Measurements from ENCODE around the gene TNFRSF8.

The TNFRSF8 gene

GRCh38 chr1:12059226-12059625, 3.9 kb upstream of the TNFRSF8 start:
- in situ Hi-C loops (cut with HindIII; ENCODE audit: low pct_unique_long_range_greater_than_20kb, low sequenced_read_pairs): no loop called here
- DNase-seq (ENCODE audit: low read depth in 1 of 2, low spot score in 1 of 2): no peak
- no peak for TF ChIP-seq JUND (IDR thresholded peaks at IDR 0.05; ENCODE audit: low read depth)

DNA sequence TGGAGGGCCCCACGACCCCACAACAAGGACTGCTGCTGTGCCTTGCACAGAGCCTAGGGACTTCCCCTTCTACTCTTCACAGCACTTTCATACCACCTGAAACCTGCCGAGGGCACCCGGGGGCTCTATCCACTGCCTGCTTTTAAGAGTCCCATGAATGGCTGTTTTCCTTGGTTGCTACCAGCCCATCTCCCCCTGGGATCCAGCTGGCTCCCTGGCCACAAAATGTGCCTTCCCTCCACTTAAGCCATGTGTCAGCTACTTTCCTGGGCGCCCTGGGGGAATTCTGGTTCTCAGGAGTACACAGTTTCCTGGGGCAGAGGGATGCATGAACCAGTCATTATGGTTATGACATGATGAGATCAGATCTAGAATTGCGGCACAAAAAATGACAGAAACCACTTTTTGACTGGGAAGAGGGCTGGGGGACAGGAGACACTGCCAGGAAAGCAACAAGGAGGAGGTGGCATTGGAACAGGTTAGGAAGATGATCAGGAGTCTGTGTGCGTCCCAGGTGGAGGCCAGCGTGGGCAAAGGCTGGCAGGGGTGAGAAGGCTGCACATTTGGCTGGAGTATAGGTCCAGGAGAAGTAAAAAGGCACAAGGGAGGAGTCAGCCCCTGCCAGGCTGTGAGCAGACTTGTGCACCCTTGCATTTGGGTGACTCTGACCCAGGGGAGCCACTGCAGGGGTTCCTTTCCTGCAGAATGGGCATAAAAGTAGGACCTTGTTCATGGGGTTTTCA, 3.2 kb upstream of the TNFRSF8 start:
- DNase-seq (ENCODE audit: low read depth in 1 of 2, low spot score in 1 of 2): no peak
- in situ Hi-C loops (cut with HindIII; ENCODE audit: low pct_unique_long_range_greater_than_20kb, low sequenced_read_pairs): no loop called here
- no peak for TF ChIP-seq JUND (IDR thresholded peaks at IDR 0.05; ENCODE audit: low read depth)

DNA sequence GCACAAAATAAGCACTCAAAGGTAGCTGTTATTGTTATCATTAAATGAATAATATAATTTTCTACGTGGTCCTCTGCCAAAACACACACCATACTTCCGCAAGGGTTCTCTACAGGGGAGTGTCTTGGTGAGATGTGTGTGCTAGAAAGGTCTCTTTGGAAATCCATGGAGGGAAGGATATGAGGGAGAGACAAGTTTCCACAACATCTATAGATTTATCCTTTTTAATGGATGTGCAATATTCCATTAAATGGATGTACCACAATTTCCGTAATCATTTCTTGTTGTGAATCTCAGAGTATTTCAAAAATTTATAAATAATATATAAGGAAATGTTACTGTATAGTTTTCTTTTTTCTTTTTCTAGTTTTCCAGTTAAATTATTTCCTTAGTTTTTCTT, 2.6 kb upstream of the TNFRSF8 start:
- DNase-seq (ENCODE audit: low read depth in 1 of 2, low spot score in 1 of 2): no peak
- in situ Hi-C loops (cut with HindIII; ENCODE audit: low pct_unique_long_range_greater_than_20kb, low sequenced_read_pairs): no loop called here
- no peak for TF ChIP-seq JUND (IDR thresholded peaks at IDR 0.05; ENCODE audit: low read depth)

DNA sequence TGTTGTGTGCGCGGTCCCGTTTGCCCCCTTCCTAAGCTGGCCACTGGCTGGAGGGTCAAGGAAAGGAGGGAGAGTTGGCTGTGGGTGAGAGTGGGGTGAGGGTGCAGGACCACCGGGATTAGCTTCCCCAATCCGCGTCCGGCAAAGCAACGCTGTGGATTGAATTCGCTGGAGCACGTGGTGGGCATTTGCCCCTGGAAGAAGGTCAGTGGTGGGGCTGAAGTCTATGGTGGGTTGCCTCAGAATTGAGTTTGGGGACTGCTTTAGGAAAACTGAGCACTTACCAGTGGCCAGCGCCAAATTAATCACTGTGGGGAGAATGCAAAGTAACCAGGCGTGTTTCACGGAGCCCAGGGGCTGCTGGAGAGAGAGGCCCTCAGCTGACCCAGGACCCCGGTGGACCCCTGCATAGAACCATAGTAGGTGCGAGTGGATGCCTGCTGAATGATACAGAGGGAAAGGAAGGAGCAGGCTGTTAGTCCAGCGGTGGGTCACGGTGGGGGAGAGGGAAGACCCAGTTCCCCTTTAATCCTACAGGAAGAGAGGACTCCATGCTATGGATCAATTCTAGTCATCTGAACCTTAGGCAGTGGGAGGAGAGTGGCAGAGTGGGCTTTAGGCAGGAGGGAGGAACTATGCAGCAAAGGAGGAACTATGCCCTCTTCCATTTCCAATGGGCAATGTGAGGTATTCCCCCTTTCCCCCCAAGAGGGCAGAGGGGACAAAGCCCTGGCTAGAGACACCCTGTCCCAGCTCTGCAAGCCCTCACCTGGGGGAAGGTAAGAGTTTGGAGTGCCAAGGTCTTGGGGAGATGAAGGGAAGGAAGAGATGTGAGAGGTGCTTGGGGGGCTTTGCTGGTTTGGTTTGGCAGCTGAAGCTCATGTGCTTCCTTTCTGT, 1.2 kb downstream of the TNFRSF8 start:
- no peak for DNase-seq (ENCODE audit: low read depth in 1 of 2, low spot score in 1 of 2)
- in situ Hi-C loops (cut with HindIII; ENCODE audit: low pct_unique_long_range_greater_than_20kb, low sequenced_read_pairs): no loop called here
- TF ChIP-seq JUND (IDR thresholded peaks at IDR 0.05; ENCODE audit: low read depth): no peak

DNA sequence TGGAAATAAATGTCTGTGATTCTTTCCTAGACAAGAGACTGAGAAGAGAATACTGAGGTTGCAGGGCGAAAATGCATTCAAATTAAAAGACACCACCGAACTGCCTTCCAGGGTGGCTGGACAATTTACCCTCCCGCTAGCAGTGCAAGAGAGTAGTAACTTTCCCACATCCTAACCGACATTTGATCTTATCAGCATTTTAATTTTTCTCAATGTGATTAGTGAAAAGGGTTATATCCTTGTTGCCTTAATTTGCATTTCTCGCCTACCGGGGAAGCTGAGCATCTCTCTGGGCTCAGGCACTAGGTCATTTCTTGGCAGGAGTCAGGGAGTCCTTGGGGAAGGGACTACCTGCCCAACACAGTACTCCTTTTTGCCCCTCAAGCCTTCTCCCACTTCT, 2.8 kb downstream of the TNFRSF8 start:
- TF ChIP-seq JUND (IDR thresholded peaks at IDR 0.05; ENCODE audit: low read depth): no peak
- no peak for DNase-seq (ENCODE audit: low read depth in 1 of 2, low spot score in 1 of 2)
- in situ Hi-C loops (cut with HindIII; ENCODE audit: low pct_unique_long_range_greater_than_20kb, low sequenced_read_pairs): no loop called here

- TF ChIP-seq JUND (IDR thresholded peaks at IDR 0.05; ENCODE audit: low read depth): no peak
- no peak for DNase-seq (ENCODE audit: low read depth in 1 of 2, low spot score in 1 of 2)
These were observed 5.1 kb downstream of the TNFRSF8 start for GRCh38 chr1:12067900-12068821.

DNA sequence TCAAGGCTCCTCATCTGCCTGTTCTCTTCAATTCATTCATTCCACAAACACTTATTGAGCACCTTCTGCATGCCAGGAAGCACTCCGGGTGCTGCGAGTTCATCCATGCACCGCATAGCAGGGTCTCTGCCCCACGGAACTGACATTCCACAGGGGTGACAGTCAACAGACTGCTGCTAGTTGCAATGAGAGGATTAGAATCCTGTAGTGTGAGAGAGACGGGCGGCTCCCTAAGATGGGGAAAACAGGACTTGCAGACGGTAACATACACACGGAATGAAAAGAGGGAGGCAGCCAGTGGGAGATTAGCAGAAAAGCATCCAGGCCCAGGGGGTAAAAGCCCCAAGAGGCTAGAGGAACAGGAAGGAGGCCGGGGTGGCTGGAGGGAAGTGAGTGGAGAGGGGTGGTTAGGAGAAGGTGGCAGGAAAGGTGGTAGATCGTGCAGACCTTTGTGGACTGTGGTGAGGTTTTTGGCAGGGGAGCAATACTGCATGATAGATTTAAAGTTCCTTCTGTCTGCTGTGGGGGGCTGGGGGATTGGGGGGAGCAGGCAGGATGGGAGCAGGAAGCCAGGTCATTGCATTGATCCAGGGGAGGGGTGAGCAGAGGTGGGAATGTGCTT, 6.6 kb downstream of the TNFRSF8 start:
- no peak for DNase-seq (ENCODE audit: low read depth in 1 of 2, low spot score in 1 of 2)
- TF ChIP-seq JUND (IDR thresholded peaks at IDR 0.05; ENCODE audit: low read depth): no peak
- in situ Hi-C loops (cut with HindIII; ENCODE audit: low pct_unique_long_range_greater_than_20kb, low sequenced_read_pairs): no loop called here

More at GRCh38 chr1:12067900-12068821, 5.1 kb downstream of the TNFRSF8 start:
- in situ Hi-C loops (cut with HindIII; ENCODE audit: low pct_unique_long_range_greater_than_20kb, low sequenced_read_pairs): no loop called here

GRCh38 chr1:12071892-12072291, 8.8 kb downstream of the TNFRSF8 start:
- DNase-seq (ENCODE audit: low read depth in 1 of 2, low spot score in 1 of 2): no peak
- no peak for TF ChIP-seq JUND (IDR thresholded peaks at IDR 0.05; ENCODE audit: low read depth)
- in situ Hi-C loops (cut with HindIII; ENCODE audit: low pct_unique_long_range_greater_than_20kb, low sequenced_read_pairs): no loop called here

- no peak for DNase-seq (ENCODE audit: low read depth in 1 of 2, low spot score in 1 of 2)
- TF ChIP-seq JUND (IDR thresholded peaks at IDR 0.05; ENCODE audit: low read depth): no peak
- in situ Hi-C loops (cut with HindIII; ENCODE audit: low pct_unique_long_range_greater_than_20kb, low sequenced_read_pairs): no loop called here
These were observed 9.6 kb downstream of the TNFRSF8 start for GRCh38 chr1:12072741-12073140.

DNA sequence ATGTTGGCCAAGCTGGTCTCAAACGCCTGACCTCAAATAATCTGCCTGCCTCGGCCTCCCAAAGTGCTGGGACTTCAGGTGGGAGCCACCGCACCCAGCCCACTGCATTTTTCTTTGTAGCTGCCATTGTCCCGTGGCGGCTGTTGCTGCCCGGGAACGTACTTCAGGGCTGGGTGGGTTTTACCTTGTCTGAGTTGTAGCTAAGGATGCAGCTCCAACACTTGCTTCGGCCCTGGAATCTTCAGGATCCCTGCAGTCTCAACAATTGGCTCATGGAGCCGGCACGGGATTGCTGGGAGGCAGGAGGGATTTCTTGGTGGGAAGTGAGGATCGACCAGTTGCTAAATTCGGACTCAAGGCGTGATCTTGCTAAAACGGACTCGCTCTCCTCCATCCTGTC, 10.7 kb downstream of the TNFRSF8 start:
- in situ Hi-C loops (cut with HindIII; ENCODE audit: low pct_unique_long_range_greater_than_20kb, low sequenced_read_pairs): no loop called here

GRCh38 chr1:12075195-12076114, 12.4 kb downstream of the TNFRSF8 start:
- in situ Hi-C loops (cut with HindIII; ENCODE audit: low pct_unique_long_range_greater_than_20kb, low sequenced_read_pairs): no loop called here
- no peak for TF ChIP-seq JUND (IDR thresholded peaks at IDR 0.05; ENCODE audit: low read depth)
- no peak for DNase-seq (ENCODE audit: low read depth in 1 of 2, low spot score in 1 of 2)

More for the DNA sequence above, 10.7 kb downstream of the TNFRSF8 start:
- TF ChIP-seq JUND (IDR thresholded peaks at IDR 0.05; ENCODE audit: low read depth): no peak
- no peak for DNase-seq (ENCODE audit: low read depth in 1 of 2, low spot score in 1 of 2)
